Ishikawa (cell line): ENCODE results near the gene CACNA2D3.

Experiments used
- CREB1 ChIP-seq: IDR thresholded peaks from 2 replicates; pipeline ENCODE4 v1.6.1; 2012; ENCODE audit warnings: low read depth
- FOXM1 ChIP-seq: IDR thresholded peaks from 2 replicates; pipeline ENCODE4 v1.6.1; 2012; ENCODE audit warnings: low read depth, borderline replicate concordance

- no peak for TF ChIP-seq FOXM1
- TF ChIP-seq CREB1: no peak
Observed at GRCh38 chr3:54660714-54661132, 538.4 kb downstream of the CACNA2D3 start.
